GM13977 (cell line): Measurements from ENCODE around the gene CCDC88A.

ENCODE experiments used
- DNase-seq: peaks from one replicate; pipeline ENCODE4 v3.0.0; 2012; ENCODE audit warnings: low spot score
- CTCF ChIP-seq: IDR thresholded peaks from 2 replicates; pipeline ENCODE4 v1.5.1; 2012; ENCODE audit warnings: mild to moderate bottlenecking, control low read depth; ENCODE audit not compliant: insufficient read depth; ENCODE audit errors: extremely low read depth, missing control alignments
- in situ Hi-C: fragments of 300-500 bp; cut with MboI; formaldehyde crosslinking; loops from one replicate; pipeline ENCODE4 v1.12.0; 2022; ENCODE audit warnings: low sequenced_read_pairs, low pct_unique_long_range_greater_than_20kb, mixed read lengths, inconsistent platforms; ENCODE audit not compliant: unreplicated experiment

CCDC88A gene

DNA sequence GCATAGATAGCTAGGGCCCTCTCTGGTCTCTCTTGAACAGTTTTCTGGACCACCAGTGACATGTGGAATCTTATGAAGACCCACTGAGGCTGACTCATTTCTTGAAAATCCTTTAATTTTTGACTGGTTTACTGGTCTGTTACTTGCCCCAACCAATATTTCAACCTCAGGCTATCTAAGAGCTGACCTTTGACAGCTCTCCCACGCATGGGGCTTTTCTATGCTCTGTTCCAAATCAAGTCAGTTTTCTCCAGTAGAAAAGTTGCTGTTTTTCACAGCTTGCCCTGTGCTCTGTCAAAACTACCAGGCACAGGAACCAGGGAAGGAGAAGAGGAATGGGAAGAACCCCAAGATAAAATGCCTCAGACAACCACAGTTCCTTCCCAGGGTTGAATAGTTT, 104.7 kb downstream of the CCDC88A start:
- TF ChIP-seq CTCF, result no peak
- in situ Hi-C loops, result no loop called here
- no peak for DNase-seq

- in situ Hi-C loops, result no loop called here
These were observed 108.2 kb downstream of the CCDC88A start for GRCh38 chr2:55311444-55311870.

GRCh38 chr2:55309446-55309845, 110.2 kb downstream of the CCDC88A start:
- in situ Hi-C loops, result no loop called here
- no peak for DNase-seq
- no peak for TF ChIP-seq CTCF

More at GRCh38 chr2:55311444-55311870, 108.2 kb downstream of the CCDC88A start:
- no peak for TF ChIP-seq CTCF
- DNase-seq, result peak; percentile 66

- no peak for TF ChIP-seq CTCF
- in situ Hi-C loops, result no loop called here
These were observed 117.4 kb downstream of the CCDC88A start for GRCh38 chr2:55302241-55302640.

GRCh38 chr2:55301277-55301676, 118.4 kb downstream of the CCDC88A start:
- in situ Hi-C loops, result no loop called here
- no peak for TF ChIP-seq CTCF
- no peak for DNase-seq

More at GRCh38 chr2:55302241-55302640, 117.4 kb downstream of the CCDC88A start:
- DNase-seq, result peak; percentile 48

- TF ChIP-seq CTCF, result no peak
- in situ Hi-C loops, result no loop called here
- no peak for DNase-seq
These were observed 123.3 kb downstream of the CCDC88A start for GRCh38 chr2:55296393-55296792.

DNA sequence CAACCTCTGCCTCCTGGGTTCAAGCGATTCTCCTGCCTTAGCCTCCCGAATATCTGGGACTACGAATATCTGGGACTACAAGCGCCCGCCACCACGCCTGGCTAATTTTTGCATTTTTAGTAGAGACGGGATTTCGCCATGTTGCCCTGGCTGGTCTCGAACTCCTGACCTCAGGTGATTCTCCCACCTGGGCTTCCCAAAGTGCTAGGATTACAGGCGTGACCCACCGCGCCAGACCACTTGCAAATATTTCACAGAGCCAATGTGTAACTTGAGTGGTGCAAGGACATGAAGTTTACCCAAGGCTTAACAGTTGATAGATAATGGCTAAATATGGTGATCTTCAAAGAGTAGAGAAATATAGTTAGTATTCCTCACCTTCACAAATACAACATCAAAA, 136.6 kb downstream of the CCDC88A start:
- DNase-seq, result no peak
- in situ Hi-C loops, result no loop called here
- TF ChIP-seq CTCF, result no peak
